ENCODE data around the gene EIF1B. TPM values are rescaled to one million over a fixed set of nuclear protein-coding genes. Genes with fewer than 3 reads are reported as not detected.

The EIF1B gene
- total RNA-seq, 1 donor from 2014 or later = 18.9 TPM

GRCh38 chr3:40337136-40338108 is 27.9 kb downstream of the EIF1B start:
- Histone ChIP-seq H3K27me3 (no peaks in the 10 kb centered on the region), H3K27ac (no peak overlapping the region), H3K36me3 (no peaks in the 10 kb centered on the region), H3K4me1 (no peaks in the 10 kb centered on the region), H3K4me3 (no peak overlapping the region), H3K9me3 (no peaks in the 10 kb centered on the region)
- DNase-seq (ENCODE audit: extremely low spot score in 2 of 2) = no peak
- intact Hi-C loops (cut with DNase I) = no loop called here
- TF ChIP-seq POLR2AphosphoS5 (IDR thresholded peaks at IDR 0.05; ENCODE audit: insufficient read depth in 1 of 2, low read depth in 1 of 2) (no peak), POLR2A (IDR thresholded peaks at IDR 0.05) (no peak), CTCF (IDR thresholded peaks at IDR 0.05) (no peak)

DNA sequence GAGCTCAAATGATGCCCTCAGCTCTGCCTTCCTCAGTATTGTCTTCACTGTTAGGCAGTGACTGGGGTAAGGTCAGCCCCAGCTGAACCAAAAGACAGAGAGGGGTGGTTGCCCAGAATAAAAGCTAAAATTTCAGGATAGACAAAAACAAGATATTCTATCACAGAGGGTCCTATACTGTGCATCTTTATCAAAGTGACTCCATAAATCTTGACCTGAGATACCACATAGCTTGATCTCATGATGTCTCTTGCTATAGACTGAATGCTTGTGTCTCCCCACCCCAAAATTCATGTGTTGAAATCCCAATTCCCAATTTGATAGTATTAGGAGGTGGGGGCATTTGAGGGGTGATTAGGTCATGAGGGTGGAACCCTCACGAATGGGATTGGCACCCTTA is 30.4 kb downstream of the EIF1B start:
- H3K36me3 ChIP-seq = no peaks in the 10 kb centered on the region
- TF ChIP-seq CTCF (IDR thresholded peaks at IDR 0.05) = no peak
- TF ChIP-seq POLR2AphosphoS5 (IDR thresholded peaks at IDR 0.05; ENCODE audit: insufficient read depth in 1 of 2, low read depth in 1 of 2) = no peak
- no peak for TF ChIP-seq POLR2A (IDR thresholded peaks at IDR 0.05)
- H3K9me3 ChIP-seq = no peaks in the 10 kb centered on the region
- intact Hi-C loops (cut with DNase I) = no loop called here
- H3K4me1 ChIP-seq = no peaks in the 10 kb centered on the region
- no peaks in the 10 kb centered on the region for H3K27me3 ChIP-seq
- H3K27ac ChIP-seq = no peak overlapping the region
- H3K4me3 ChIP-seq = no peak overlapping the region
- no peak for DNase-seq (ENCODE audit: extremely low spot score in 2 of 2)

DNA sequence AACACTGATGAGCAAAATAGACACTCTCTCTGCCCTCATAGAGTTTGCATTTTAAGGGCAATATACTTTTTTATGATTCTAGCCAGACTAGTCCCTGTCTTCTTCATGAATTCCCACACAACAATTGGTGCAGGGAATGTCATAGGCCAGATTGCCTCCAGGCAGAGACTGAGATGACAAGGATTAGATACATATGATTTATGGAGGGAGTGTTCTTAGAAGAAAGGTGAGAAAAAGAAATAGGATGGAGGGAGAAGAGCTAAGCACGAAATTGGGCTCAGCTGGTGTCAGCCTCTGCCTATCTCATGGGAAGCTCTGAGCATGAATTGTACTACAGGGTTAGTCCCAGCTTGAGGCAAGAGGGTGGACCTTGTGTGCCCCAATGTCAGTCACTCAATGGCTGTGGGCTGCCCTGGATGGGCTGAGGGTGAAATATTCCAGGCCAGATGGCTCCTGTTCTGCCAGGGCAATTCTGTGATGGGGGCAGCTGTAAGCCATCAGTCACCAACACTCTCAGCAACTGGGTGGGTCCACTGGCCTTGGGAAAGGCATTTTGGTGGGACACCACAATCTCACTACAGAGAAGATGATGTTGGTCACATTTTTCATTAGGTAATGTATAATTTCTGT is 31.1 kb downstream of the EIF1B start:
- Histone ChIP-seq H3K4me3 (no peak overlapping the region), H3K4me1 (no peaks in the 10 kb centered on the region), H3K27me3 (no peaks in the 10 kb centered on the region), H3K27ac (no peak overlapping the region), H3K36me3 (no peaks in the 10 kb centered on the region), H3K9me3 (no peaks in the 10 kb centered on the region)
- intact Hi-C loops (cut with DNase I) = no loop called here
- TF ChIP-seq POLR2A (IDR thresholded peaks at IDR 0.05) = no peak
- TF ChIP-seq POLR2AphosphoS5 (IDR thresholded peaks at IDR 0.05; ENCODE audit: insufficient read depth in 1 of 2, low read depth in 1 of 2) = no peak
- TF ChIP-seq CTCF (IDR thresholded peaks at IDR 0.05) = no peak
- no peak for DNase-seq (ENCODE audit: extremely low spot score in 2 of 2)

- Histone ChIP-seq H3K27ac (no peak overlapping the region), H3K36me3 (no peaks in the 10 kb centered on the region), H3K4me3 (no peak overlapping the region), H3K9me3 (no peaks in the 10 kb centered on the region), H3K27me3 (no peaks in the 10 kb centered on the region), H3K4me1 (no peaks in the 10 kb centered on the region)
- DNase-seq (ENCODE audit: extremely low spot score in 2 of 2) = no peak
- no peak for TF ChIP-seq CTCF (IDR thresholded peaks at IDR 0.05)
- no peak for TF ChIP-seq POLR2A (IDR thresholded peaks at IDR 0.05)
- TF ChIP-seq POLR2AphosphoS5 (IDR thresholded peaks at IDR 0.05; ENCODE audit: insufficient read depth in 1 of 2, low read depth in 1 of 2) = no peak
- intact Hi-C loops (cut with DNase I) = no loop called here
Measured at GRCh38 chr3:40341671-40342070, 32.2 kb downstream of the EIF1B start.

GRCh38 chr3:40350529-40350928 is 41.0 kb downstream of the EIF1B start:
- intact Hi-C loops (cut with DNase I) = no loop called here
- no peak for DNase-seq (ENCODE audit: extremely low spot score in 2 of 2)
- no peaks in the 10 kb centered on the region for H3K9me3 ChIP-seq
- no peaks in the 10 kb centered on the region for H3K27me3 ChIP-seq
- no peaks in the 10 kb centered on the region for H3K36me3 ChIP-seq
- TF ChIP-seq POLR2A (IDR thresholded peaks at IDR 0.05) (no peak), POLR2AphosphoS5 (IDR thresholded peaks at IDR 0.05; ENCODE audit: insufficient read depth in 1 of 2, low read depth in 1 of 2) (no peak), CTCF (IDR thresholded peaks at IDR 0.05) (no peak)
- H3K4me3 ChIP-seq = no peak overlapping the region
- no peak overlapping the region for H3K27ac ChIP-seq
- H3K4me1 ChIP-seq = no peaks in the 10 kb centered on the region

All from vagina (tissue), 2 donors.